HepG2 (cell line): ENCODE results near the gene PTPRO. TPM values are rescaled to one million over a fixed set of nuclear protein-coding genes. Genes with fewer than 3 reads are reported as not detected.

Source experiments
- ATAC-seq: fragments of 200-7000 bp; cut with Tn5 transposase; 3 replicates; pipeline ENCODE4 v1.9.1; 2020; ENCODE audit warnings: mild to moderate bottlenecking, moderate library complexity
- BruUV-seq: library from RNA; stranded (reverse); fragments of 400-500 nt; replicated peaks from 2 replicates; lab custom pipeline; 2021; lab: Mats Ljungman, UMichigan
- CTCF ChIA-PET: fragments of 300-600 bp; formaldehyde crosslinking; extraction: SDS; loops from one replicate; lab custom pipeline; 2021; ENCODE audit warnings: low total read pairs, inconsistent platforms, low intra/inter-chr PET ratio; lab: Yijun Ruan, JAX
- POLR2A ChIA-PET: fragments of 350-600 bp; sonication (Branson Sonifier 250); formaldehyde crosslinking; loops from one replicate; lab custom pipeline; 2020; ENCODE audit warnings: antibody characterized with exemption, inconsistent platforms; lab: Yijun Ruan, JAX
- DNase-seq: peaks from one replicate; pipeline ENCODE4 v3.0.0-alpha.2; 2015; ENCODE audit warnings: low spot score
- FAIRE-seq: peaks from 3 replicates; lab custom pipeline; 2011; peaks lifted over from hg19 to GRCh38; lab: Jason Lieb, UNC
- H2AFZ ChIP-seq: one replicate; pipeline ENCODE4 v1.6.1; 2011; ENCODE audit warnings: low read length, inconsistent platforms
- H3K27ac ChIP-seq: fragments of 300-600 bp; 3 replicates; pipeline ENCODE4 v1.8.0; 2011; ENCODE audit warnings: mixed run types, mild to moderate bottlenecking, mixed read lengths, low read length, inconsistent platforms; ENCODE audit not compliant: insufficient read depth; ENCODE audit errors: extremely low read length
- H3K27me3 ChIP-seq, 2 experiments: fragments of 200-600 bp in 1 of 2; 2 replicates in 1 of 2; 3 replicates in 1 of 2; pipeline versions ENCODE4 v1.6.0 to v1.8.0; 2011; ENCODE audit warnings: low read length in 2 of 2, mild to moderate bottlenecking in 2 of 2, moderate library complexity in 2 of 2, inconsistent platforms in 1 of 2; ENCODE audit not compliant: insufficient read depth in 2 of 2, control insufficient read depth in 1 of 2
- H3K36me3 ChIP-seq, 2 experiments: fragments of 200-600 bp in 1 of 2; replicated peaks in 1 of 2; 2 replicates in 1 of 2; 3 replicates in 1 of 2; pipeline versions ENCODE4 v1.5.1 to v1.8.0; 2011; ENCODE audit warnings: low read length in 2 of 2, inconsistent platforms in 1 of 2; ENCODE audit not compliant: insufficient read depth in 2 of 2, control insufficient read depth in 1 of 2
- H3K4me1 ChIP-seq: 2 replicates; pipeline ENCODE4 v1.5.1; 2012; ENCODE audit warnings: low read length, inconsistent platforms; ENCODE audit not compliant: insufficient read depth
- H3K4me2 ChIP-seq: 2 replicates; pipeline ENCODE4 v1.6.0; 2011; ENCODE audit warnings: low read depth, low read length, inconsistent platforms
- H3K4me3 ChIP-seq, 3 experiments: fragments of 200-600 bp in 1 of 3; sonication (generic), shearing (Covaris generic) in 1 of 3; replicated peaks in 1 of 3; 2 replicates each; pipeline ENCODE4 v1.5.1; 2011 to 2016; ENCODE audit warnings: low read length in 3 of 3, inconsistent platforms in 2 of 3, low read depth in 2 of 3, mild to moderate bottlenecking in 2 of 3, control low read depth in 1 of 3, mixed read lengths in 1 of 3; ENCODE audit not compliant: insufficient read depth in 1 of 3
- H3K79me2 ChIP-seq: one replicate; pipeline ENCODE4 v1.6.1; 2011; ENCODE audit warnings: low read length, inconsistent platforms; ENCODE audit not compliant: insufficient read depth
- H3K9ac ChIP-seq: 2 replicates; pipeline ENCODE4 v1.6.0; 2011; ENCODE audit warnings: mild to moderate bottlenecking, low read depth, low read length, inconsistent platforms; ENCODE audit not compliant: insufficient read depth
- H3K9me3 ChIP-seq: 2 replicates; pipeline ENCODE4 v1.5.1; 2012; ENCODE audit warnings: mild to moderate bottlenecking, low read length
- H4K20me1 ChIP-seq: 2 replicates; pipeline ENCODE4 v1.6.0; 2011; ENCODE audit warnings: inconsistent platforms, mild to moderate bottlenecking, low read length, moderate library complexity; ENCODE audit not compliant: insufficient read depth
- AHDC1 ChIP-seq: sonication (generic); formaldehyde crosslinking; IDR thresholded peaks from 2 replicates; pipeline ENCODE4 v1.5.1; 2020; ENCODE audit warnings: mild to moderate bottlenecking, missing genetic modification reagents, borderline replicate concordance
- HDAC2 ChIP-seq: sonication (generic); formaldehyde crosslinking; IDR thresholded peaks from 2 replicates; pipeline ENCODE4 v1.4.0; 2020; ENCODE audit warnings: missing genetic modification reagents
- NRL ChIP-seq: sonication (generic); formaldehyde crosslinking; IDR thresholded peaks from 2 replicates; pipeline ENCODE4 v1.5.0; 2020; ENCODE audit warnings: missing genetic modification reagents, mild to moderate bottlenecking, moderate library complexity, borderline replicate concordance
- POGZ ChIP-seq: sonication (generic); formaldehyde crosslinking; IDR thresholded peaks from 2 replicates; pipeline ENCODE4 v1.4.0; 2020; ENCODE audit warnings: mild to moderate bottlenecking, missing genetic modification reagents
- SP5 ChIP-seq: IDR thresholded peaks from 2 replicates; pipeline ENCODE4 v1.6.1; 2016; ENCODE audit warnings: low read depth, borderline replicate concordance
- STAG1 ChIP-seq: sonication (generic); formaldehyde crosslinking; IDR thresholded peaks from 2 replicates; pipeline ENCODE4 v1.4.0; 2020; ENCODE audit warnings: missing genetic modification reagents
- TMF1 ChIP-seq: sonication (generic); formaldehyde crosslinking; IDR thresholded peaks from 2 replicates; pipeline ENCODE4 v1.8.1; 2022; ENCODE audit warnings: low read depth, missing genetic modification reagents
- TSC22D2 ChIP-seq: sonication (generic); formaldehyde crosslinking; IDR thresholded peaks from 2 replicates; pipeline ENCODE4 v1.5.1; 2020; ENCODE audit warnings: missing genetic modification reagents, mild to moderate bottlenecking, borderline replicate concordance
- ZNF138 ChIP-seq: sonication (generic); formaldehyde crosslinking; IDR thresholded peaks from 2 replicates; pipeline ENCODE4 v1.5.0; 2020; ENCODE audit warnings: mild to moderate bottlenecking, low read depth, missing genetic modification reagents
- ZNF205 ChIP-seq: IDR thresholded peaks from 2 replicates; pipeline ENCODE4 v1.6.1; 2018; ENCODE audit warnings: missing biosample characterization, missing genetic modification reagents
- ZNF24 ChIP-seq: fragments of 450-650 bp; IDR thresholded peaks from 2 replicates; pipeline ENCODE4 v1.6.1; 2017; ENCODE audit warnings: antibody characterized with exemption, mild to moderate bottlenecking
- ZNF569 ChIP-seq: sonication (generic); formaldehyde crosslinking; IDR thresholded peaks from 2 replicates; pipeline ENCODE4 v1.5.0; 2020; ENCODE audit warnings: mild to moderate bottlenecking, missing genetic modification reagents, moderate library complexity, borderline replicate concordance
- ZNF614 ChIP-seq: IDR thresholded peaks from 2 replicates; pipeline ENCODE4 v1.6.1; 2018; ENCODE audit warnings: missing biosample characterization, missing genetic modification reagents, inconsistent platforms, borderline replicate concordance
- ZSCAN21 ChIP-seq: sonication (generic); formaldehyde crosslinking; IDR thresholded peaks from 2 replicates; pipeline ENCODE4 v1.8.0; 2022; ENCODE audit warnings: mild to moderate bottlenecking, missing genetic modification reagents, moderate library complexity, borderline replicate concordance
- WGBS: methylation state at CpG from one replicate; pipeline ENCODE4 v1.1.6; 2017; ENCODE audit warnings: low lambda C conversion rate; 5-methylcytosine and 5-hydroxymethylcytosine counted together
- in situ Hi-C: cut with HindIII; loops from 2 replicates; pipeline ENCODE4 v1.10.0; 2017; ENCODE audit warnings: low pct_unique_long_range_greater_than_20kb; ENCODE audit not compliant: extremely low pct_ligation_motif_present
- intact Hi-C: fragments of 100-400 bp; cut with micrococcal nuclease; formaldehyde crosslinking; loops from one replicate; pipeline ENCODE4 v1.10.0; 2022; ENCODE audit not compliant: unreplicated experiment
- polyA plus RNA-seq, 8 experiments: library from polyadenylated mRNA; depleted of rRNA in 3 of 8; stranded (reverse) in 7 of 8; unstranded in 1 of 8; fragments of >200 nt; fragmentation: Illumina TruSeq in 4 of 8; extraction: Trizol in 4 of 8; gene quantifications; 2 replicates each; pipeline versions ENCODE4 v1.2.1 to v1.2.3, GENCODE V29; 2011 to 2016; ENCODE audit warnings: low read depth in 4 of 8, missing spikeins in 1 of 8, mixed read lengths in 1 of 8; ENCODE audit not compliant: insufficient read depth in 1 of 8
- total RNA-seq, 5 experiments: library from RNA; depleted of rRNA; stranded (reverse); fragments of >200 nt; fragmentation: Illumina TruSeq; extraction: Trizol; gene quantifications; 2 replicates each; pipeline ENCODE4 v1.2.3, GENCODE V29; 2016; ENCODE audit warnings: low read depth in 1 of 5
- TF ChIP-seq, protein P1 (sequence below): sonication (generic); formaldehyde crosslinking; IDR thresholded peaks from 2 replicates; pipeline ENCODE4 v1.4.0; 2020; ENCODE audit warnings: missing genetic modification reagents
- TF ChIP-seq, protein P2 (sequence below): sonication (generic); formaldehyde crosslinking; IDR thresholded peaks from 2 replicates; pipeline ENCODE4 v1.4.0; 2020; ENCODE audit warnings: missing genetic modification reagents

Gene PTPRO
- total and polyA plus RNA-seq, 2 of the 13 experiments (the other 11 are each of a cell fraction or from before 2014, with no cell fraction given): 0.04 TPM; not detected in 1

DNA sequence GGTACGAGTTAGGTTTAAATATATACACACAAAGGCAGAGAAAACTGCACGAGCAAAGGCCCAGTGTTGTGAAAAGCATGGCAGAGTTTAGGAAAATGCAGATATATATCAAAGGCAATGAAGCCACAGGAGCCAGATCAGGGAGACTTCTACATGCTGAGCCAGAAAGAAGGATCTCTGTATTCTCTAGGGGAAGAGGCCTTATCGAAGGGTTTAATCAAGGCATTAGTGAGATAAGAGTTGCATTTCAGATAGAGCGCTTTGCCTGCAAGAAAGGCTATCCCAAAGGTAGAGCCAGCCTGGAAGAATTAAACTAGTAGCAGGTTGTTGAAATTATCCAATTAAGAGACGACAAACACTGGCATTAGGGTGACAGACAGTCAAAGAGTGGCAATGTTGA, 7.6 kb downstream of the PTPRO start (continued):
- TF ChIP-seq AHDC1 (no peak), TMF1 (CRISPR knock-in tag) (no peak)

DNA sequence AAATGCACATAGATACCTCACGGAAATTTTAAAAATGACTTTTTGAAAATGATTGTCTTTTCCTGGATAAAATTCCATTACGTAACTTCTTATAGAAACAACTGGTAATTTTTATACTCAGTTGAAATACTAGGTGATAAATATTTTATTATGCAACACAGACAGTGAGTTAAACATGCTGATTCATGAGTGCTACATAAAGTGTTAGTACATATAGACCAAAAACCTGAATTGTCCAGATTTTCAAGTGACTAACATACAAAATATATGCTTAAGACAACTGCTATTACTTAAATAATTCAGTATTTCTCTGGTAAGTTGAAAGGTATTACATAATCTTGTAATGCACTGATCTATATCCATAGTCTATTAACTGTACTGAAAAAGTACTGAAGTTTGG, 11.9 kb downstream of the PTPRO start:
- Histone ChIP-seq H3K9ac (no peak overlapping the region), H2AFZ (no peak overlapping the region), H3K4me2 (no peak overlapping the region), H3K27ac (no peak overlapping the region), H4K20me1 (no peaks in the 10 kb centered on the region), H3K4me1 (no peaks in the 10 kb centered on the region), H3K9me3 (no peaks in the 10 kb centered on the region), H3K79me2 (no peaks in the 10 kb centered on the region), H3K4me3 (no peak overlapping the region), H3K36me3 (no peaks in the 10 kb centered on the region), H3K27me3 (no peaks in the 10 kb centered on the region)
- in situ Hi-C loops: no loop called here
- ChIA-PET CTCF (no interaction called here), POLR2A (no interaction called here)
- no TSS peak for BruUV-seq
- no peak for FAIRE-seq
- intact Hi-C loops: no loop called here
- DNase-seq: no peak
- WGBS: 6% methylated on average over 2 of the region's 2 CpGs
- no peak for ATAC-seq
- TF ChIP-seq SP5 (CRISPR knock-in tag): no peak
- no peak for TF ChIP-seq ZNF205
- TF ChIP-seq STAG1 (CRISPR knock-in tag): no peak
- TF ChIP-seq ZNF569 (CRISPR knock-in tag): no peak
- TF ChIP-seq TSC22D2 (CRISPR knock-in tag): no peak
- no peak for TF ChIP-seq ZNF138 (CRISPR knock-in tag)
- no peak for TF ChIP-seq ZSCAN21 (CRISPR knock-in tag)
- TF ChIP-seq, protein P1, sequence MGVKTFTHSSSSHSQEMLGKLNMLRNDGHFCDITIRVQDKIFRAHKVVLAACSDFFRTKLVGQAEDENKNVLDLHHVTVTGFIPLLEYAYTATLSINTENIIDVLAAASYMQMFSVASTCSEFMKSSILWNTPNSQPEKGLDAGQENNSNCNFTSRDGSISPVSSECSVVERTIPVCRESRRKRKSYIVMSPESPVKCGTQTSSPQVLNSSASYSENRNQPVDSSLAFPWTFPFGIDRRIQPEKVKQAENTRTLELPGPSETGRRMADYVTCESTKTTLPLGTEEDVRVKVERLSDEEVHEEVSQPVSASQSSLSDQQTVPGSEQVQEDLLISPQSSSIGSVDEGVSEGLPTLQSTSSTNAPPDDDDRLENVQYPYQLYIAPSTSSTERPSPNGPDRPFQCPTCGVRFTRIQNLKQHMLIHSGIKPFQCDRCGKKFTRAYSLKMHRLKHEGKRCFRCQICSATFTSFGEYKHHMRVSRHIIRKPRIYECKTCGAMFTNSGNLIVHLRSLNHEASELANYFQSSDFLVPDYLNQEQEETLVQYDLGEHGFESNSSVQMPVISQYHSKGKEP (CRISPR knock-in tag): no peak
- TF ChIP-seq HDAC2: no peak
- TF ChIP-seq NRL: no peak
- no peak for TF ChIP-seq POGZ (CRISPR knock-in tag)
- TF ChIP-seq, protein P2, sequence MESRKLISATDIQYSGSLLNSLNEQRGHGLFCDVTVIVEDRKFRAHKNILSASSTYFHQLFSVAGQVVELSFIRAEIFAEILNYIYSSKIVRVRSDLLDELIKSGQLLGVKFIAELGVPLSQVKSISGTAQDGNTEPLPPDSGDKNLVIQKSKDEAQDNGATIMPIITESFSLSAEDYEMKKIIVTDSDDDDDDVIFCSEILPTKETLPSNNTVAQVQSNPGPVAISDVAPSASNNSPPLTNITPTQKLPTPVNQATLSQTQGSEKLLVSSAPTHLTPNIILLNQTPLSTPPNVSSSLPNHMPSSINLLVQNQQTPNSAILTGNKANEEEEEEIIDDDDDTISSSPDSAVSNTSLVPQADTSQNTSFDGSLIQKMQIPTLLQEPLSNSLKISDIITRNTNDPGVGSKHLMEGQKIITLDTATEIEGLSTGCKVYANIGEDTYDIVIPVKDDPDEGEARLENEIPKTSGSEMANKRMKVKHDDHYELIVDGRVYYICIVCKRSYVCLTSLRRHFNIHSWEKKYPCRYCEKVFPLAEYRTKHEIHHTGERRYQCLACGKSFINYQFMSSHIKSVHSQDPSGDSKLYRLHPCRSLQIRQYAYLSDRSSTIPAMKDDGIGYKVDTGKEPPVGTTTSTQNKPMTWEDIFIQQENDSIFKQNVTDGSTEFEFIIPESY (CRISPR knock-in tag): no peak
- TF ChIP-seq ZNF614 (CRISPR knock-in tag): no peak
- no peak for TF ChIP-seq ZNF24
